GM18511 (cell line): ENCODE measurements around the gene DCAF12L1.

Source experiments
- ATAC-seq: cut with Tn5 transposase; IDR thresholded peaks from one replicate; pipeline ENCODE4 v1.9.1; 2021; ENCODE audit warnings: mild to moderate bottlenecking, moderate library complexity; ENCODE audit not compliant: unreplicated experiment

Gene DCAF12L1

GRCh38 chrX:126552313-126553022, at the start of gene DCAF12L1:
Gene DCAF12L1, minus strand, starts transcription at chrX:126552814. Its CDS starts 206 bp downstream, at chrX:126552608.
- ATAC-seq = no peak

DNA sequence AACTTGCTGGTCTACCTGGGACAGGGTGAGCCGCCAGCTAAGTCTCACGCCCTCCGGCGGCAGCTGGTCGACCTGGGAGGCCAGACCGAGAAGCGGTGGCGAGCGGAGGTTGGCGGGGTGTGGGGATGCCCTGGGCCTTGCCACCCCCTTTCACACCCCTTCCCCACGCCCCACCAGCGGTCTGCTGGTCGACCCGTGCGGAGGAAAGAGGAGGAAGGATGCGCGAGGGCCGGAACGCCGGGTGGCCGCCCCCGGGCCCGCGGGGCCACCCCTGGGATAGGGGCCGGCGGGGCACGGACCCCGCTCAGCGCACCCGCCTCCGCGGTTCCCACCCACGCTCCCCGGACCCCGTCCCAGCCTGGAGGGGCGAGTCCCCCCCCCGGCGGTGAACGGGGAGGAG, 28.3 kb upstream of the DCAF12L1 start:
- ATAC-seq = no peak

DNA sequence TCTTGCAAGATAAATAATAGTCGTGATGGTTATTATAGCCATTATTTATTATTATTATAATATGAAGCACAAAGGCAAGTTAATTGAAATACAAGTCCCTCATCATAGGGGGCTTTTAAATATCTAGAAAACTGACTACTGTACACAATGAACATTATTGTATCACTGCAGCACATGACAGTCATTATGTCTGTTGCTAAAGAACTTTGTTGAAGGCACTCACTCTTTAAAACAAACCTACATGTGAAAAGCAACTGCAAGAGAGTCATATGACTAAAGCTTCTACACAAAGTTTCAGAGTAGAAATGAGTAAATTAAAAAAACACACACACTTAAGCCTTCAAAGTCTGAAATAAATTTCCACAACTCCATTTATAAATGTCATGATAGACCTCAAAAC, 23.3 kb upstream of the DCAF12L1 start:
- ATAC-seq = no peak

DNA sequence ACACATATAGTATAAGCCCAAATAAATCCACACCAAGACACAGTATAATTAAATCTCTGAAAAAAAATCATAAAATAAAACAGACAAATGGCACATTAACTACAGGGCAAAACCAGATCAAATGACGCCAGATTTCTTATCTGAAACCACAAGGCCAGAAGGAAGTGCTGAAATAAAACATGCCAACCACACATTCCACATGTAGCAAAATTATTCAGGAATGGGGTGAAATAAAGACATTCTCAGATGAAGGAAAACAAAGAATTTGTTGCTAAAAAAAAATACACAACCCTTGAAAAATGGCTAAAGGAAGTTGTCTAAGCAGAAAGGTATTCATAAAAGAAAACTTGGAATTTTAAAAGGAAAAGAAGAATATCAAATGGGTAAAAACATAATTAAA, 4.5 kb upstream of the DCAF12L1 start:
- ATAC-seq = no peak

DNA sequence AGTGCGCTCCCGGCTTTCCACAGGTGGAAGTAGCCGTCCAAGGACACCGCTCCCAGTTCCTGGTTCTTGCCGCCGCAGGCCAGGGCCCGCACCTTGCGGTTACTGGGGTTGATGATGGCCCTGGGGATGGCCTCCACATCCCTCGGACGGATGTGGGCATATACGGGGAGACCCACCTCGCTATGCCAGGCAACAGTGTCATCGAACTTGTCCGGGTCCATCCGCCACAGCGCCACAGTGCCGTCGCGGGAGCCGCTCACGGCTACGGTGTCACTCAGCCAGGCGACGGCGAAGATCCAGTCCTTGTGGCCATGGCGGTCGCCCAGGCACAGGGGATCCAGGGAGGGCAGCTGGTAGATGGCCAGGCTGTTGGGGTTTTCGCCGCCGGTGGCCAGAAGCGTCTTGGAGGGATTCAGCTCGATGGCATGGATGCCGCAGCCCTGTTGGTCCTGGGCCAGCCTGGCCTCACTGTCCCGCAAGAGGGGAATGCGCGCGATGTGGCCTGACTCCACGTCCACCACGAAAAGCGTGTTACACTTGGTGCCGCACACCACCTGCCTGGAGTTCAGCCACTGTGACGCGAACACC, 795 bp downstream of the DCAF12L1 start:
- no peak for ATAC-seq

GRCh38 chrX:126551306-126551705, 1.3 kb downstream of the DCAF12L1 start:
- no peak for ATAC-seq

- no peak for ATAC-seq
Measured at GRCh38 chrX:126550816-126551215, 1.8 kb downstream of the DCAF12L1 start.

DNA sequence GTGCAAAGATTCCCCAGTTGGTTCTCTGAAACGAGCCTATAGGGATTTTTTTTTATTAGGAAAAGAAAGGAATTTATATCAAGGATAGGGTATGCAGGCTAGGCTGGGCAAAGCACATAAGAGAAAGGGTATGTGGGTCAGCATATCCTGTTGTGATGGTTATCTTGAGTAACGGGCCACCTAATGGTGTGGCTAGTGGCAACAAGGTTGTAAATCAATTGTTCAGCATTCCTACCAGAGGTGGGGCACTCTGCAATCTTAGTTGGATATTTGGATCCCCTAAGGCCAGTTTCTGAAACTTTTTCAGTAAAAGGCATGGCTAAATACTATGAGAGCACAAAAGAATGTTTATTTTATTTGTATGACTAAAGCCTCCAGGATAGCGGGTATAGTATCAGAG, 42.7 kb downstream of the DCAF12L1 start:
- no peak for ATAC-seq
